Hematopoietic multipotent progenitor cell treated with erythropoietin and hydrocortisone succinate and interleukin-3 and kit ligand, for 4 days (in vitro differentiated cells): ENCODE measurements around the gene RPGR.
A peak's percentile ranks its signal among the peaks of the same experiment; 100 is the strongest.

Source experiments
- DNase-seq: peaks from one replicate; pipeline ENCODE4 v3.0.0-alpha.2; 2015

The RPGR gene

DNA sequence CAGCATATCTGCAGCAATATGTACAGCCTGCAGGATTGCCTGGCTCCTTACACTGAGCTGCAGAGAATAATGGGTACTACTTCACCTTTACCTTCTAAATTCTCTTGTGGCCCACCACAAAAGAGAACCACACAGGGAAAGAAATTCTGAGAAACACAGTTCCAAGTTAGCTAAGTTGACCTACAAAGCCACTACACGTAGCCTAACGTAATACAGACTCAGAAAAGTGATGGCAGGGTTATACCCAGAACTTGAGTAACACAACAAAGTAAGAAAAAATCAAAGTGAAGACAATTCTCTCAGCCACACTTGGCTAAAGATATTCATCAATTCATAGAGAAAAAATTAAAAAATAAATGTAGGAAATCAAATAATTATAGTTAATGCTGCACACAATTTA lies 80.3 kb downstream of the RPGR start:
- no peak for DNase-seq

DNA sequence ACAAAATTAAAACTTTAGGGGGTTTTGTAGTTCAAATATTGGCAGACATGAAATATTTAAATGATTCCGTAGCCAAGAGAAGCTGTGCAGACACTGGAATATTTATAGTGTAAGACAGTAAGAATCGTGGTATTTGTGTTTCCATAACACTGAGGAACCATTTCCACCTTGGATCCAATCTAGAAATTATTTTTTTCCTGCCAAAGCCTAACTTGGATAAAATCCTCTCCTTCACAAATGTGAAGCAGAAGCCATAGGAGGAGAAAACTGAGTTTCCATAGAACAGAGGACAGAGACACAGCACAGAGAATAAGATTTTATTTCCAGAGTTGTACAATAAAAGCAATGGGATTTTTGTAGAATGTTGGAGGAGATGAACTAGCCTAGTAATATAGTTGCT lies 86.8 kb downstream of the RPGR start:
- DNase-seq = no peak

DNA sequence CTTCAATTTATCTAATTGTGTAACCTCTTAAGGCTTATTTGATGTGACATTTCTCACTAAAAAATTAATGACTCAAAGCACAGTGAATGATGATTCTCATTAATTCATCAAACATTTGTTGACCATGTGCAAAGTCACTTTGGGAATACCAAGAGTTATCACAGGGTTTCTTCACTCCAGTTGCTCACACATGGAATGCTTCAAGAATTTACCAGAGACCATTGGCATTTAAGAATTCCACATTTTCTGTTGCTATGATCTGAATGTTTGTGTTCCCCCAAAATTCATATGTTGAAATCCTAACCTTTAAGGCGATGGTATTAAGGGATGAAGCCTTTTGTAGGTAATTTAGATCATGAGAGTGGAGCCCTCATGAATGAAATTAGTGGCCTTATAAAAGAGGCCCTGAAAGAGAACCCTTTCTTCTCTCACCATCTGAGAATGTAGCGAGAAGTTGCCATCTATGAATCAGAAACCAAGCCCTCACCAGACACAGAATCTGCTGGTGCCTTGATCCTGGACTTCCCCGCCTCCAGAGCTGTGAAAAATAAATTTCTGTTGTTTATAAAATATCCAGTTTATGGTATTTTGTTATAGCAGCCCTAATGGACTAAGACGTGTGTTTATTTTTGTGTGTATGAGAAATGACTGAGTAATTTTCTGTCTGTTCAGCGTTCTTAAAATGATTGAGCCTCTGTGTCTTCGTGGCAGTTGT lies 90.3 kb downstream of the RPGR start:
- DNase-seq = no peak

DNA sequence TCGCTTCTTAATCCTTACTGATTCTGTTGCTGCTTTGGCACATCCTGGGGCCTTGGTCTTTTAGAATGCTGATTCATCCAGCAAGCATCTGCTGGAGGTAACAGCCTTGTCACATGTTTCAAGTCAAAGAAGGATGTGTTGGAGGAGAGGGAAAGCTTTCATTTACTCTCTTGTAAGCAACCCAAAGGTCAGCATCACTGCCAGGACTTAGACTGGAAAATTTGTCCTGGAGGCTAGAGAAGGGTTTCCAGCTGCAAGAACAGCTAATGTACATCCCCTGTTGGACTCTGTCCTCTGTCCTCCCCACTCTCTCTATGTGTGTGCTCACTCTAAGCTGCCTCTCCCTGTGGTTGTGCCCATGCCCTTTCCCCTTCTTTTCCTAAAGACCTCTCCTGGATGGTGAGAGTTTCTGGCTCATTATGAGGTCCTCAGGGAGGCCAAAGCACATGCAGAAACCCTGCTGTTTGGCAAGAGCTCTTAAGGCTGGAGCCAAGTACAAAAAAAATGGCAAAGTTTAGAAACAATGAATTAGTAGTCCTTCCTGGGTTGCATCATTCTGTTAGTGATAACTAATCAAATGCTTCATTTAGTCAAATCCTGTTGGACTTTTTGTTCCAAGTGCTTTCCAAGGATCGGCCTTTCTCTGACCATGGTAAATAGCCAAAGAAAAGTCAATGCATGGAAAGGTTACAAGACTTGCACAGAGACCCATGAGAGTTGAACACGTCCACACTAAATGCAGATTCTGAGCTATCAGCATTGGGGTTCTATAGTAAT lies 93.2 kb downstream of the RPGR start:
- DNase-seq = no peak

DNA sequence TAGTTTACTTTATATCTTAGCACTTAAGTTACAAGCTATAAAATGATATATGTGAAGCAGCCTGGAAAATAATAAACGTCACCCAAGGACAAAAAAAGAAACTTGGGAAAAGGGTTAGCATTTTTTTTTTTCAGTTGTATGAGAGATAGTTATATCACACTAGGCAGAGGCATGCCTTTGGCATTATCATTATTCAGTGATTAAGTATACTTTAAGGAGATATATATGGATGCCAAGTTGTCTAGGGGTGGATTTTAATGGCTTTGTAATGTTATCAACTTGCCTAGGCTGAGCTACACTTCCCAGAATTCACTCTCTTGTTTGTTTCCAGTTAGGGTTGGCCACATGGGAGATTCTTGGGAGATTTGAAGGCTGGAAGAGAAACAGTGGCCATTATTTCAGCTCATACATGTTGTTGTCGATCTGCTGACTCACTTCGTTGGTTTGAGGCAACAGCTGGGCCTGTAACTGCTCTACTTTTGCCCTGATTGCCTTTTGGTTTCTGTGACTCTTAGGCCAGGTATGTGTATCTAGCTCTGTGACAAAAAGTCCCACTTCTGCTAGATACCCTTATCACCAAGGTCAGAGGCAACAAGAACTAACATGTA lies 95.1 kb downstream of the RPGR start:
- DNase-seq = no peak

DNA sequence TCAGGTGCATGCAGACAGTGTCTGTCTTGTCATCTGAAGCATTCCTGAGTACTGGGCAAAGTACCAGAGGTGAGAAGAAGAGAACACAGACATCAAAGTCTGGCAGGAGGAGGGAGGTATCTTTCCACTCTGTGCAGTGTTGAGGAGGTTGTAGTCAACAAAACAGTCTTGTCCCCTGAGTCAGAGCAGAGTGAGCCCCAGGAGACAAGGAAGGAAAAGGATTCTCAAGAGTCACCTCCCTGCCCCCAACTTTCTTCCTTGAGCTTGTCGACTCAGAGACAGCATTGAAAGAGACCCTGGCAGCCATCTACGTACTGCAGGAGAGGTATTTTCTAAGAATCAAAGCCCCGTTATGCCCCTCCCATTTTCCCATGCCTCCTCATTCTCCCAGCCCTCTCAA lies 102.2 kb downstream of the RPGR start:
- DNase-seq = no peak

DNA sequence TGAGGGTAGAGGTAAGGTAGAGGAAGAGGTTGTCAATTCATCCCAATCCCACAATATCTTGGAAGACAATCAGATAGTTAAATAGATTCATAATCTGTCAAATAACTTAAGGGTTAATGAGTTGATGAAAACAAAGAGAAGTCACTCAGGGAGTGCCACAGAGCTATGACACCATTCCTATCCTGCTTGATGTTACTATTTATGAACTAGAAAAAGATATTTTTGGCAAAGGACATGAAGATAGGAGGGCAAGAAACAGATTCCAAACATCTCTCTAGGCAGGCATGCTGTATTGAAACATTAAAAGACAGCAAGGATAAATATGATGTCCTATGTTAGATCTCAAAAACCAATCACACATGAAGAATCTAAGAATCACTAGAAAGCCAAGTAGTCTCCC lies 103.1 kb downstream of the RPGR start:
- no peak for DNase-seq

DNA sequence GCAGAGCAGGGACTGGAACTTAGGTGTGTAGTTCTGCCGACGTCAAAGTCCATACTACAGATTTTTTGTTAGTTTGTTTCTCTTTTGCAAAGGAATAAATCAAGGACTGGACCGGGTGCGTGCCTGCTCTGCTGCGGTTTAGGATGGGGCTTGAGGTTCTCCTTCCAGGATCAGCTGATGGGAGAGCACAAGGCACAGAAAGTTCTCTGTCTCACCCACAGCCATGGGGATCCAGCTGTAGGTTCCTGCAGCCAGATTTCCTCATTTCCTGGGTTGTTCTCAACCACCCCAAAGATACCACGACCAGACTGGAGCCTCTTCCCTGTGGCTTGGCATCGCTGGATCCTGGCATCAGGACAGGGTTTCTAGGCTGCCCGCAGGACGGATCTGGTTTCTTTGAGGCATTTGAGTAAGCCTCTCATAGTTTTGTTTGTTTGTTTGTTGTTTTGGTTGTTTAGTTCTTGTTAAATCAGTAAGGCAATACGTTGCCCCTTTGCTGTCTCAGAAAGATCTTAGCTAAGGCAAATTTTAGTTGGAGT lies 105.8 kb downstream of the RPGR start:
- no peak for DNase-seq

DNA sequence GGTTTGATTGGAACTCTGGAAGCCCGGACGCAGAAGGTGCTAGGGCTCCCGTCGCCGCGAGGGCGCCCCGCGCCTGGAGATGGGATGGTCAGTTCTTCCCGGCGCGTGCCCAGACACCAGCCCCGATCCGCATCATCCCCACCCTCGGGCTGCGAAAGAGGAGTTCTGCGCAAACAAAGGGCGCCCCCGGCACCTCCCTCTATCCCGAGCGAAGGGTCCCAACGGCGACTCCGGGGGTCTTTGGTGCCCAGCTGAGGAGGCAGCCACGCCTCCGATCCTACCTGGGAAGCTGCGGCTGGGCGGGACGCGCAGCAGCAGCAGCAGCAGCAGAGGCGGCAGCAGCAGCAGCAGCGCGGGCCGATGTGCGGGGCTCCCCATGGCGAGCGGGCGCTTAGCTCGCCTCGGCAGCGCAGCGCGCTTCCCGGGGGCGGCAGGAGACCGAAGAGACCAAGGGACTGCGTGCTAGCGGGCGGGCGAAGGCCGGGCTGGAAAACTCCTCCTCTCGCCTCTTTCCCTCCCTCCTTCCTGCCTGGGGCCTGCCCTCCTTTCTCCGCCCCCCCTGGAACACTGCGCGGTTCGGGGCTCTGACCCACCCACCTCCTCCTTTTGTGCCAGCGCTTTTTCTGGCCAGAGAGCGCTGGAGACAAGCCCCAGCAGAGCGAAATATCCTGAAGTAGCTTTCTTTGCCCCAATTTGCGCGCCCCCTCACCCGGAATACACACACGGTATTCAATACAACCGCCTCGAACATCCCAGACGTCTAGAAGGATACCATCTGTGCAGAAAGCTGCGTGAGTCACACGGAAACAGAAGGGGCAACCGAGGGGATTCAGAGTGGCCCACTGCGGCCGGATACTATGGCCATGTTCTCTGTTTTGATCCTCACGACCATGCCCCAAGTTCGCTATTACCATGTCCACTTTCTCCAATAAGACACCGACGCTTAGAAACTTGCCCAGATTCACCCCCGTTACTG lies 106.6 kb downstream of the RPGR start, which contains the start of gene SRPX:
Gene SRPX (minus strand): TSS at position 457 of the 976 bp plus-strand sequence. CDS start 79 bp downstream, at position 378.
- DNase-seq = no peak

DNA sequence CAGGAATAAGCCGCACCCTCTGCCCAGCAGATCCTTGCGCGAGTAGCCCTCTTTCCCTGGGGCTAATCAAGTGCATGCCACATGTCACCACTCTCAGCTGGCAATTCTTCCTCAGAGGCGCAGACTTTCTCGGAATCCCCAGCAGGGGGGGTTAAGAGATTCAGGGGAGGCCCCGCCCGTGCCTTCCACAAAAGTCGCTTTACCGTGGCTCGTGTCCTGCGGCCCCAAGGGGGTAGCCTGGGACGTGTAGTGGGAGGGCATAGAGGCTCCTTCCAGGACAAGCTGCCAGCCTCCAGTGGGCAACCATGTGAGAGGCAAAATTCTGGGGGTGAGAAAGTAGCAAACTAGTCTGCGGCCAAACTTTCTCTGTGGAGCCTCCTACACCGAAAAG lies 107.3 kb downstream of the RPGR start:
- DNase-seq = peak; percentile 73
